Adrenal gland (tissue), 12 donors: Measurements from ENCODE around the gene ADGRB2. TPM values are rescaled to one million over a fixed set of nuclear protein-coding genes. Genes with fewer than 3 reads are reported as not detected.
A peak's percentile ranks its signal among the peaks of the same experiment; 100 is the strongest.

Source experiments
- DNase-seq, 7 donors: peaks; one replicate each; pipeline ENCODE4 v3.0.0-alpha.2; 2019 to 2020
- H3K27ac ChIP-seq, 5 donors: fragments of 200-600 bp; sonication (generic) in 4 of 5; 1 replicate in 3 of 5; 2 replicates in 2 of 5; pipeline versions ENCODE4 v1.5.1 to v1.8.0; 2016 to 2020; ENCODE audit warnings: mild to moderate bottlenecking in 1 of 5
- H3K27me3 ChIP-seq: fragments of 200-600 bp; 2 replicates; pipeline ENCODE4 v1.8.0; 2021
- H3K36me3 ChIP-seq, 2 donors: fragments of 200-600 bp; replicated peaks in 1 of 2; 1 replicate in 1 of 2; 2 replicates in 1 of 2; pipeline versions ENCODE4 v1.5.1 to v1.8.0; 2018 to 2022
- H3K4me1 ChIP-seq, 2 donors: fragments of 200-600 bp; replicated peaks in 1 of 2; 1 replicate in 1 of 2; 2 replicates in 1 of 2; pipeline versions ENCODE4 v1.5.1 to v1.8.0; 2018 to 2021
- H3K4me3 ChIP-seq, 4 donors: fragments of 200-600 bp; sonication (generic) in 3 of 4; one replicate each; pipeline ENCODE4 v1.5.1; 2016 to 2018
- H3K9me3 ChIP-seq, 3 donors: fragments of 200-600 bp; sonication (generic) in 1 of 3; replicated peaks in 1 of 3; 1 replicate in 2 of 3; 2 replicates in 1 of 3; pipeline versions ENCODE4 v1.5.1 to v1.8.0; 2016 to 2021
- CTCF ChIP-seq, 6 experiments: fragments of 450-650 bp in 4 of 6; fragments of 200-600 bp in 2 of 6; sonication (generic) in 1 of 6; IDR thresholded peaks; 1 replicate in 5 of 6; 2 replicates in 1 of 6; pipeline versions ENCODE4 v1.5.1 to v1.8.0; 2016 to 2021; ENCODE audit warnings: antibody characterized with exemption in 6 of 6, mild to moderate bottlenecking in 2 of 6, moderate library complexity in 1 of 6
- POLR2A ChIP-seq, 2 donors: fragments of 450-650 bp; IDR thresholded peaks; one replicate each; pipeline ENCODE4 v1.6.1; 2017; ENCODE audit warnings: antibody characterized with exemption in 2 of 2, mild to moderate bottlenecking in 2 of 2, moderate library complexity in 1 of 2
- WGBS, 4 donors: extraction: QIAGEN DNeasy Blood & Tissue Kit in 2 of 4; methylation state at CpG; one replicate each; pipeline versions ENCODE4 v1.1.5 to v1.1.7; 2013 to 2017; 5-methylcytosine and 5-hydroxymethylcytosine counted together
- intact Hi-C, 2 donors: fragments of 100-400 bp; cut with DNase I; formaldehyde crosslinking; loops; one replicate each; pipeline versions ENCODE4 v1.14.1 to v1.15.0; 2022 to 2023
- polyA plus RNA-seq, 3 donors: library from polyadenylated mRNA; stranded (reverse); fragments of 200-250 nt in 2 of 3; fragments of 350-450 nt in 1 of 3; fragmentation: Illumina TruSeq in 1 of 3; extraction: RNeasy Lipid Tissue Mini Kit (QIAGEN cat#74804) in 1 of 3; gene quantifications; one replicate each; pipeline ENCODE4 v1.2.3, GENCODE V29; 2013 to 2014
- total RNA-seq, 9 donors: library from RNA; depleted of rRNA in 4 of 9; stranded (reverse); fragments of >200 nt in 4 of 9; fragments of 120-200 nt in 1 of 9; fragmentation: NEBNext Ultra II Directional in 1 of 9; extraction: Animal tissue kit (Norgen Biotek cat#: 25700) in 1 of 9; gene quantifications; one replicate each; pipeline versions ENCODE4 v1.1.0 to v1.2.4, GENCODE V29; 2013 to 2023
- donor health status: healthy with polysubstance abuse.
- donor health status: Bipolar disorder and iron deficiency.
- donor health status: DM: yes; HTN: yes; CAD: no.
- donor health status: DM: no; HTN: no; CAD: no.
- donor health status: DM: no; HTN: no; CAD: no.
- donor health status: DM: yes; HTN: yes; CAD: no.

ADGRB2 gene
- total and polyA plus RNA-seq, 12 donors, result 1.8 to 57.3 (median 5.1) TPM

DNA sequence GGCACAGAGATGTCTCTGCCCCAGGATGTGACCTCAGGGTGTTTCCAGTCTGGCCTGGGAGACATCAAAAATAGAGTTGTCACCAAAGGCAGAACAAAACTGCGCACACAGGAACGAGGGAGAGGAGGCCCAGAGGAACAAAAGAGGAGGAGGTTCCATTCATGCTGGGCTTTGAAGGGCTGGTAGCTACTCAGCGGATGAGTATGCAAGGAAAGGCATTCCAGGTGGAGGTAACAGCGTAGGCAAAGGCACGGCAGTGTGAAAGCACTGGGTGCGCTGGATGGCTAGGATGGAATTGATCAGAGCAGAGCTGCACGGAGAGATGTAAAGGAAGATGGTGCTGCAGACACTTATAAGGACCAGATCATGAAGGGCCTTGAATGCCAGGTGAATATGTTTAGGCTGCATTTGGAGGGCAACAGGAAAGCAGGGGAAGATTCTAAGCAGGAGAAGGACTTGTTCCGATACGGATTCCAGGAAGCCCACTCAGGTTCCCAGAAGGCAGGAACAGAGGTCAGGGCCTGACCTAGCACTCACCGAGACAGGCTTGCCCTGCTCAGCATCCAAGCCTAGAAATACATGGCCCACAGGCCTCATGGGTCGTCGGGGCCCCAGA lies 66.7 kb downstream of the ADGRB2 start:
- peaks cover 16 to 20% of the 10 kb centered on the region in 2 donors for H3K4me1 ChIP-seq
- no peak for TF ChIP-seq CTCF (IDR thresholded peaks at IDR 0.05)
- TF ChIP-seq POLR2A (IDR thresholded peaks at IDR 0.05), result no peak
- no peaks in the 10 kb centered on the region for H3K9me3 ChIP-seq
- no peak for DNase-seq
- H3K27ac ChIP-seq, result no peak overlapping the region
- intact Hi-C loops, result no loop called here
- H3K36me3 ChIP-seq, result no peaks in the 10 kb centered on the region
- 76 to 88% (median 83%) methylated on average over 10 to 12 of the region's 12 CpGs for WGBS, 4 donors
- no peaks in the 10 kb centered on the region for H3K27me3 ChIP-seq
- no peak overlapping the region for H3K4me3 ChIP-seq

DNA sequence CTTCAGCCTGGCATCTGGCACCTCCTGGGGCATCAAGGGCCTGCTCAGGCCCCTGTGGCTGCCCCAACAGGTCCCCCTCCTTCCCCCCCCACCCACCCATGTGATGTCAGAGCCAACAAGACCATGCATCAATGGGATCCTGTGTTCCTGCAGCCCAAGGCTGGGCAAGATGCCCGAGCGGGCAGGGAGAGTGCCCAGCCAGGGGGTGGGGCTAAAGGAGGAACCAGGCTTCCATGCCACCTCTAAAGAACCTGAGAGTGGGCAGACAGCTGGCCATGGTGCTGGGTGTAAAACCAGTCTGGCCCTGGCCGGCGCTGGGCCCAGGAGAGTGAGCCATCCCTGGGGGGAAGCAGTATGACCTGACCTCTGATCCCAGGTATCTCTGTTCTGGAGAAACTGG lies 67.9 kb downstream of the ADGRB2 start:
- DNase-seq, result peak in 1 of 7 donors; percentile 26
- WGBS, 4 donors, result 67 to 93% (median 76%) methylated on average over 3 to 4 of the region's 4 CpGs
- intact Hi-C loops, result no loop called here
- Histone ChIP-seq H3K4me1 (peaks cover 12 to 15% of the 10 kb centered on the region in 2 donors), H3K36me3 (peaks cover 0 to 3% of the 10 kb centered on the region in 2 donors), H3K27me3 (no peaks in the 10 kb centered on the region), H3K4me3 (no peak overlapping the region), H3K9me3 (no peaks in the 10 kb centered on the region), H3K27ac (no peak overlapping the region)
- TF ChIP-seq CTCF (IDR thresholded peaks at IDR 0.05), result no peak
- TF ChIP-seq POLR2A (IDR thresholded peaks at IDR 0.05), result no peak

- Histone ChIP-seq H3K4me1 (peaks cover 3 to 5% of the 10 kb centered on the region in 2 donors), H3K4me3 (no peak overlapping the region), H3K27me3 (no peaks in the 10 kb centered on the region), H3K36me3 (peaks cover 0 to 3% of the 10 kb centered on the region in 2 donors), H3K27ac (no peak overlapping the region), H3K9me3 (no peaks in the 10 kb centered on the region)
- 65 to 80% (median 65%) methylated on average over 2 to 5 of the region's 5 CpGs; no CpG with 5 or more reads in 1 of the 4 donors for whole genome bisulfite sequencing, 4 donors
- no peak for DNase-seq
- intact Hi-C loops, result no loop called here
- TF ChIP-seq POLR2A (IDR thresholded peaks at IDR 0.05) (no peak), CTCF (IDR thresholded peaks at IDR 0.05) (no peak)
Observed at GRCh38 chr1:31695327-31695726, 68.8 kb downstream of the ADGRB2 start.

GRCh38 chr1:31694964-31695313 lies 69.2 kb downstream of the ADGRB2 start:
- WGBS, 4 donors, result 86 to 93% (median 89%) methylated on average over 7 to 8 of the region's 8 CpGs
- H3K4me1 ChIP-seq, result peaks cover 0 to 2% of the 10 kb centered on the region in 2 donors
- H3K9me3 ChIP-seq, result no peaks in the 10 kb centered on the region
- intact Hi-C loops, result no loop called here
- TF ChIP-seq POLR2A (IDR thresholded peaks at IDR 0.05), result no peak
- no peak for TF ChIP-seq CTCF (IDR thresholded peaks at IDR 0.05)
- H3K4me3 ChIP-seq, result no peak overlapping the region
- DNase-seq, result no peak
- no peak overlapping the region for H3K27ac ChIP-seq
- H3K27me3 ChIP-seq, result no peaks in the 10 kb centered on the region
- H3K36me3 ChIP-seq, result peaks cover 0 to 3% of the 10 kb centered on the region in 2 donors
